Epithelial cell of esophagus (primary cell): ENCODE measurements around the gene ENDOD1.
"Not testable (repeated sequence)": the region's sequence is repeated elsewhere in the genome, so short reads cannot be mapped to it uniquely, and the experiment has no call there.

Source experiments
- DNase-seq: peaks from one replicate; pipeline ENCODE4 v3.0.0; 2010; ENCODE audit warnings: low read depth
- H3K4me3 ChIP-seq: 2 replicates; pipeline ENCODE4 v1.5.1; 2011; ENCODE audit warnings: mild to moderate bottlenecking, low read length, control low read depth
- TF ChIP-seq, protein P1 (sequence below): IDR thresholded peaks from 2 replicates; pipeline ENCODE4 v1.5.1; 2011; ENCODE audit warnings: low read depth, mild to moderate bottlenecking, low read length, control low read depth, inconsistent platforms; ENCODE audit not compliant: insufficient read depth; ENCODE audit errors: missing control alignments

ENDOD1 gene

DNA sequence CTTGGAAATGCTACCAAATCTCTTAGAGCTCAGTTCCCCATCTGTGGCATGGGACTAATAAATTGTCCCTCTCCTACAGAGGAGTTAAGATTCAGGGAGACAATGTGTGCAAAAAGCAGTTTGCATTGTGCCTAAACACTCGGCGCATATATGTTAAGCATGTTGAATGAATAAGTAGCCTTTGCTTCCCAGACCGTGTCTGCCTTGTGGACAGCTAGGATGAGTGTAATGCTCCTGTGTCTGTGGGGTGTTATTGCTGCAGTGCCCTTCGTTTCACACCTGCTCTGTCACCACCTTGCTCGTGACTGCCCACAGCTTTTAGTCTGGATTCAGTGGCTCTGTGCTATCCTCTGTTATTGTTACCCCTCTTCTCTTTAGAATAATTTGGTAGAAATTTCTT, 14.1 kb downstream of the ENDOD1 start:
- TF ChIP-seq, protein P1, sequence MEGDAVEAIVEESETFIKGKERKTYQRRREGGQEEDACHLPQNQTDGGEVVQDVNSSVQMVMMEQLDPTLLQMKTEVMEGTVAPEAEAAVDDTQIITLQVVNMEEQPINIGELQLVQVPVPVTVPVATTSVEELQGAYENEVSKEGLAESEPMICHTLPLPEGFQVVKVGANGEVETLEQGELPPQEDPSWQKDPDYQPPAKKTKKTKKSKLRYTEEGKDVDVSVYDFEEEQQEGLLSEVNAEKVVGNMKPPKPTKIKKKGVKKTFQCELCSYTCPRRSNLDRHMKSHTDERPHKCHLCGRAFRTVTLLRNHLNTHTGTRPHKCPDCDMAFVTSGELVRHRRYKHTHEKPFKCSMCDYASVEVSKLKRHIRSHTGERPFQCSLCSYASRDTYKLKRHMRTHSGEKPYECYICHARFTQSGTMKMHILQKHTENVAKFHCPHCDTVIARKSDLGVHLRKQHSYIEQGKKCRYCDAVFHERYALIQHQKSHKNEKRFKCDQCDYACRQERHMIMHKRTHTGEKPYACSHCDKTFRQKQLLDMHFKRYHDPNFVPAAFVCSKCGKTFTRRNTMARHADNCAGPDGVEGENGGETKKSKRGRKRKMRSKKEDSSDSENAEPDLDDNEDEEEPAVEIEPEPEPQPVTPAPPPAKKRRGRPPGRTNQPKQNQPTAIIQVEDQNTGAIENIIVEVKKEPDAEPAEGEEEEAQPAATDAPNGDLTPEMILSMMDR: no peak
- no peak overlapping the region for H3K4me3 ChIP-seq
- DNase-seq: no peak

DNA sequence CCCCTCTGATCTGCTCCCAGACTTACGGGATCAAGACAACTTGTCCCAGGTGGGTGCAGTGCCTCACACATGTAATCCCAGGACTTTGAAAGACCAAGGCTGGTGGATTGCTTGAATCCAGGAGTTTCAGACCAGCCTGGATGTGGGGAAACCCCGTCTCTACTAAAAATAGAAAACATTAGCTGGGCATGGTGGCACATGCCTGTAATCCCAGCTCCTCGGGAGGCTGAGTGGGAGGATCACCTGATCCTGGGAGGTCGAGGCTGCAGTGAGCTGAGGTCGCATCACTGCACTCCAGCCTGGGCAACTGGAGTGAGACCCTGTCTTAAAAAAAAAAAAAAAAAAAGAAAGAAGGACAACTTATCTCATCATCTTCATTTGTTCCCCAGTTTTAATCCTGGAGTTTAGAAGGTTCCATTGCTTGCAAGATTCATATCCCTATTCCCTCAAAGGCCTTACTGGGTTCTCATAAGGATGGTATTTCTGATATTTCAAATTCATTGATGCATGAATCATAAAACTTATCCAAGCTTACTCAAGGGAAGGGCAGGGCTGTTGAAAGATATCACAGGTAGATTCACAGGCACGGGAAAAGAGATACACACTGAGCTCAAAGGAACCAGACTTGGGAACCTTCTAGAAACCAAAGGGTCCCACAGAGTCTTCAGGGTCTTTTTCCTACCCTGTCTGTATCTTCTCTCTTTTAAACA, 14.6 kb downstream of the ENDOD1 start:
- TF ChIP-seq, protein P1: no peak
- peak; percentile 77 for DNase-seq
- no peak overlapping the region for H3K4me3 ChIP-seq

DNA sequence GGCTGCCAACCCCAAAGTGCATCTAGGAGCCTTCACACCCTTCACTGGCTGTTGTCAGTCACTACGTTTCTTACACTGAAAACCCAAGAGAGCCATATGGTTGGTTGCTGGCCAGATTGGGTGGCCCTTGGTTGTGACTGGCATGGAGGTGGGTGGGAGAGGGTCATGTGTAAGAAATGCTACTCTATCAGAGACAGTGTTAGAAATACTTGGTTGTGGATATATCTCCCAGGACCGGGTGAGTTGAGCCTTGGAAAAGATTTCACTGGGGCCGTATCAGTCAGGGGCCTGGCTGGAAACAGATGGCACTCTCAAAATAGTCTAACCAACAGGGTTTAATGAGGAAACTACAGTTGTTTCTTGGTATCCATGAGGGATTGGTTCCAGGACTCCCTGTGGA, 15.2 kb downstream of the ENDOD1 start:
- no peak for DNase-seq
- TF ChIP-seq, protein P1: no peak
- H3K4me3 ChIP-seq: no peak overlapping the region

DNA sequence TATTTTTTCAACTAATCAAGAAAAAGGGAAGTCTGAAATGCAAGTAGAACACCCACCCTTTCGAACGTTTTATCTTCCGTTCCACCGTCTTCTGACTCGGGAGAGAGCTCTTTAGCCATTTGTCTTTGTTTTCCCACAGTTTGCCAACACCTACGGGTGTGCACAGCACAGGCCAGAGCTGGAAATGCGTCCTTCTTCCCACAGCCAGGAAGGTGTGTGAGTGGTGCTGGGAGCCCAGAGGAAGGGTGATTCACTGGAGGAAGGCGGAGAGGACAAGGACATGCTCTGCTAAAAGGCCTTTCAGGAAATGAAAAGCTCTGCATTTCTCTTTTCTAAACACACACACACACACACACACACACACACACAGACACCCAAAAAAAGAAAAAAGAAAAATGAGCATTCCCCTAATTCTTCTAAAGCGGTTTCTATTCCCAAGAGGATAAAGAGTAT, 18.5 kb downstream of the ENDOD1 start:
- TF ChIP-seq, protein P1: peak; percentile 3
- DNase-seq: peak; percentile 91
- H3K4me3 ChIP-seq: peak overlapping the region; percentile 23

DNA sequence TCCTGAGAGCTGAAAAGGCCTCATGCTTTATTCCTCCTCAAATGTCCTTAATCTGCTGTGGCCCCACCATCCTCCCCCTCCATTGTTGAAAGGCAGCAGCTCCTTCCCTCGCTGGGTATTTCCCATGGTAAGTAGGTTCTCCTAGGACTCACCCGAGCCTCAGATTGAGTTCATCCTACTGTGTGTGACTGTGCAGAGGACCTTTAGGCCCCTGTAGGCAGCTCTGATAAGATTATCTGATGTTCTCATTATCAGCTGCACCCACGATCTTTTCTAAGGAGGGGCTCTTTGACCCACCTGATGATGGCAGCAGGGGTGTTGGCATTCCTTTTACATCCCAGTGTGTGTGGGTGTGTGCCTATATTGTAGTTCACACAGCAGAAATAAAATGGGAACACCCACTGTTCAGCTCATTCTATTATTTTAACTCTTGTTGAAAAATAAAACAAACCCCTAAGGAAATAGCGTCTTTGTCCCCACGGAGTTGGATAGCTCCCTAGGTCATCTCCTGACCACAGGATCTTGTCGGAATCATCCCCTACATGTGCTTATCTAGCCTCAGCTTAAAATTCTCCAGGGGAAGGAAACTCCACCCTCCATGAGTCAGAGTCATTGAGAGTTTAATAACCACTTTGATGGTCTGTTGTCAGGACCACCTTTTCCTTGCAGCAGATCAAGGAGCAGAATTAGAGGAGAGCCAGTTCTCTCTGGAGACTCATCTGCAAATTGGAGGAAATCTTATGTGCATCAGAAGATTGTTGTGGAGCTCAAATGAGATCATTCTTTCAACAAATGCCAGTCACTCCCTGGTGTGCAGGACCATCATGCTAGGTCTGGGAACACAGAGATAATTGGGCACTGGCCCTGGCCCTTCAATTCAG, 19.3 kb downstream of the ENDOD1 start:
- TF ChIP-seq, protein P1: no peak
- DNase-seq: peak; percentile 18
- no peak overlapping the region for H3K4me3 ChIP-seq

DNA sequence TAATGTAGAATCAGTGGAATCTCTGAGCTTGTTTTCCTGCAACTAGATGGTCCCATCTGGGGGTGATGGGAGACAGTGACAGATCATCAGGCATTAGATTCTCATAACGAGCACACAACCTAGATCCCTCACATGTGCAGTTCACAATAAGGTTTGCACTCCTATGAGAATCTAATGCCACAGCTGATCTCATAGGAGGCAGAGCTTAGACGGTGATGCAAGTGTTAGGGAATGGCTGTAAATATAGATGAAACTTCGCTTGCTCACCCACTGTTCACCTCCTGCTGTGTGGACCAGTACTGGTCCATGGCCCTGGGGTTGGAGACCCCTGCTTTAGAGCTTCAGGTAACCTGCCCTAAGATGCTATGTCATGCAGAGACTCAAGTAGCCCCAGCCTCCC, 21.8 kb downstream of the ENDOD1 start:
- DNase-seq, H3K4me3 ChIP-seq: not testable (repeated sequence)

DNA sequence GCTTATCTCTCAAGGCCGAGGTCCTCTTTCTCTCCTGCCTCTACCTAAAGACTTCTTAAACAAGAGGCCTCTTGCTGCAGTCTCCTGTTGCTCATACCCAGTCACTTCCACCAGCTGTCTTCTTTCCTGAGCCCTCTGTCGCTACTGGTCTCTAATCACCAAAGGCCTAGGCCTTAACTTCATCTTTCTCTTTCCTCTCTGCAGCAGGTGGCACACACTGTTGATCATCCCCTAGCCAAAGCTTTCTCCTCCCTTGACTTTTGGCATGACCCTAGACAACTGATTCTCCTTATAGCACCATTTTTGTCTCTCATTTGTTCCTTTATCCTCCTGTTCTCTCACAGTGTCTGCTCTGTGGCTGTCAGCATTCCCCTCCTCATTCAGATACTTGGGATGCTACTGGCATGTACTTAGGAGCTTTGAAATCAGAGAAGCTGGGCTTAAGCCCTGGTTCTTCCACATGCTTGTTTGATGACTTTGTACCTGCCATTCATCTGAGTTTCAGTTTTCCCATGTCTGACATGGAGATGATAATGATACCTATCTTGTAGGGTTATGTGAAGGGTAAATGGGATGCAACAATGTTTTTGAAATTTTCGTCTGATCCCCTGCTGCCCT, 22.4 kb downstream of the ENDOD1 start:
- H3K4me3 ChIP-seq: no peak overlapping the region
- peak; percentile 63 for DNase-seq
- TF ChIP-seq, protein P1: no peak
